Measurements from ENCODE around the gene CPS1.

CPS1 gene

GRCh38 chr2:210523650-210524289, 32.6 kb upstream of the CPS1 start:
- no peak for DNase-seq
- no peak for TF ChIP-seq CTCF (IDR thresholded peaks at IDR 0.05; ENCODE audit: low read depth, low read length)
- no peaks in the 10 kb centered on the region for H3K27me3 ChIP-seq (ENCODE audit: insufficient read depth, low read depth, severe bottlenecking)

GRCh38 chr2:210524533-210524932, 31.9 kb upstream of the CPS1 start:
- no peaks in the 10 kb centered on the region for H3K9me3 ChIP-seq (ENCODE audit: severe bottlenecking)
- no peaks in the 10 kb centered on the region for H3K36me3 ChIP-seq
- no peaks in the 10 kb centered on the region for H3K27me3 ChIP-seq (ENCODE audit: insufficient read depth, low read depth, severe bottlenecking)
- no peak for DNase-seq
- no peak overlapping the region for H3K4me3 ChIP-seq (ENCODE audit: low read depth, low read length)
- H3K27ac ChIP-seq: no peak overlapping the region
- TF ChIP-seq CTCF (IDR thresholded peaks at IDR 0.05; ENCODE audit: low read depth, low read length): no peak

More at GRCh38 chr2:210523650-210524289, 32.6 kb upstream of the CPS1 start:
- no peaks in the 10 kb centered on the region for H3K9me3 ChIP-seq (ENCODE audit: severe bottlenecking)
- no peak overlapping the region for H3K27ac ChIP-seq
- H3K4me3 ChIP-seq (ENCODE audit: low read depth, low read length): no peak overlapping the region
- no peaks in the 10 kb centered on the region for H3K36me3 ChIP-seq

- Histone ChIP-seq H3K27me3 (ENCODE audit: insufficient read depth, low read depth, severe bottlenecking) (no peaks in the 10 kb centered on the region), H3K36me3 (no peaks in the 10 kb centered on the region), H3K27ac (no peak overlapping the region), H3K9me3 (ENCODE audit: severe bottlenecking) (no peaks in the 10 kb centered on the region), H3K4me3 (ENCODE audit: low read depth, low read length) (no peak overlapping the region)
- DNase-seq: no peak
- TF ChIP-seq CTCF (IDR thresholded peaks at IDR 0.05; ENCODE audit: low read depth, low read length): no peak
These were observed 29.1 kb upstream of the CPS1 start for GRCh38 chr2:210527286-210527685.

- Histone ChIP-seq H3K4me3 (ENCODE audit: low read depth, low read length) (no peak overlapping the region), H3K36me3 (no peaks in the 10 kb centered on the region), H3K27ac (no peak overlapping the region), H3K9me3 (ENCODE audit: severe bottlenecking) (no peaks in the 10 kb centered on the region), H3K27me3 (ENCODE audit: insufficient read depth, low read depth, severe bottlenecking) (no peaks in the 10 kb centered on the region)
- no peak for TF ChIP-seq CTCF (IDR thresholded peaks at IDR 0.05; ENCODE audit: low read depth, low read length)
- DNase-seq: no peak
These were observed 27.7 kb upstream of the CPS1 start for GRCh38 chr2:210528716-210529115.

GRCh38 chr2:210531050-210531449, 25.3 kb upstream of the CPS1 start:
- DNase-seq: no peak
- no peak for TF ChIP-seq CTCF (IDR thresholded peaks at IDR 0.05; ENCODE audit: low read depth, low read length)
- no peak overlapping the region for H3K4me3 ChIP-seq (ENCODE audit: low read depth, low read length)
- H3K9me3 ChIP-seq (ENCODE audit: severe bottlenecking): no peaks in the 10 kb centered on the region
- no peaks in the 10 kb centered on the region for H3K27me3 ChIP-seq (ENCODE audit: insufficient read depth, low read depth, severe bottlenecking)
- H3K36me3 ChIP-seq: no peaks in the 10 kb centered on the region
- H3K27ac ChIP-seq: no peak overlapping the region

- DNase-seq: no peak
- H3K9me3 ChIP-seq (ENCODE audit: severe bottlenecking): no peaks in the 10 kb centered on the region
- no peaks in the 10 kb centered on the region for H3K27me3 ChIP-seq (ENCODE audit: insufficient read depth, low read depth, severe bottlenecking)
- TF ChIP-seq CTCF (IDR thresholded peaks at IDR 0.05; ENCODE audit: low read depth, low read length): no peak
- H3K4me3 ChIP-seq (ENCODE audit: low read depth, low read length): no peak overlapping the region
- no peak overlapping the region for H3K27ac ChIP-seq
- no peaks in the 10 kb centered on the region for H3K36me3 ChIP-seq
These were observed 24.9 kb upstream of the CPS1 start for GRCh38 chr2:210531482-210531881.

Data from WERI-Rb-1 (cell line).